Measurements from ENCODE around the gene EN2.

DNA sequence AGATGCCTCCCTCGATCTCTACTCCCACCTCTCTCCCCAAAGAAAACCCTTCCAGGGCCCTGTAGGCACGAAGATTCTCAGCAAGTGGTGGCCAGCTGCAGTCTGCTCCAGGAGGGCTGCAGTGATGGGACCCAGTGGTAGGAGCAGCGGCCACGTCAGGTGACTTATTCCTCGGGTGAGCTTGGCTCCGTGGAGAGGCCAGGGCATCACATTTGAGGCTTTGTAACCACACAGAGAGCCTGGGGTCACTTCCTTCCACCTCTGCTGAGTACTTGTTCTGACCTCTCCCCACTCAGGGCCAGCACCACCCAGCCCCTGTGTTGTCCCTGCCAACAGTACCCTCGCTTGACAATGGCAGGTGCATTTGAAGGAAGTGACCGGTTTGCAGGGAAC lies 17.9 kb upstream of the EN2 start:
- TF ChIP-seq, protein P1, sequence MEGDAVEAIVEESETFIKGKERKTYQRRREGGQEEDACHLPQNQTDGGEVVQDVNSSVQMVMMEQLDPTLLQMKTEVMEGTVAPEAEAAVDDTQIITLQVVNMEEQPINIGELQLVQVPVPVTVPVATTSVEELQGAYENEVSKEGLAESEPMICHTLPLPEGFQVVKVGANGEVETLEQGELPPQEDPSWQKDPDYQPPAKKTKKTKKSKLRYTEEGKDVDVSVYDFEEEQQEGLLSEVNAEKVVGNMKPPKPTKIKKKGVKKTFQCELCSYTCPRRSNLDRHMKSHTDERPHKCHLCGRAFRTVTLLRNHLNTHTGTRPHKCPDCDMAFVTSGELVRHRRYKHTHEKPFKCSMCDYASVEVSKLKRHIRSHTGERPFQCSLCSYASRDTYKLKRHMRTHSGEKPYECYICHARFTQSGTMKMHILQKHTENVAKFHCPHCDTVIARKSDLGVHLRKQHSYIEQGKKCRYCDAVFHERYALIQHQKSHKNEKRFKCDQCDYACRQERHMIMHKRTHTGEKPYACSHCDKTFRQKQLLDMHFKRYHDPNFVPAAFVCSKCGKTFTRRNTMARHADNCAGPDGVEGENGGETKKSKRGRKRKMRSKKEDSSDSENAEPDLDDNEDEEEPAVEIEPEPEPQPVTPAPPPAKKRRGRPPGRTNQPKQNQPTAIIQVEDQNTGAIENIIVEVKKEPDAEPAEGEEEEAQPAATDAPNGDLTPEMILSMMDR (IDR thresholded peaks at IDR 0.05): no peak
- TF ChIP-seq POLR2A (IDR thresholded peaks at IDR 0.05): no peak
